Type B pancreatic cell (in vitro differentiated cells): ENCODE results near the gene LNX2. TPM values are rescaled to one million over a fixed set of nuclear protein-coding genes. Genes with fewer than 3 reads are reported as not detected.

Source experiments
- DNase-seq: peaks from one replicate; pipeline ENCODE4 v3.0.0; 2021; ENCODE audit warnings: mixed read lengths; ENCODE audit not compliant: unreplicated experiment; ENCODE audit errors: extremely low spot score
- H3K27ac Mint-ChIP-seq: 2 replicates; pipeline ENCODE4 v1.8.0; 2021; ENCODE audit warnings: mild to moderate bottlenecking, mixed read lengths
- H3K27me3 Mint-ChIP-seq: 2 replicates; pipeline ENCODE4 v1.8.0; 2021; ENCODE audit warnings: mixed read lengths
- H3K36me3 Mint-ChIP-seq: 2 replicates; pipeline ENCODE4 v1.8.0; 2021; ENCODE audit warnings: mixed read lengths
- H3K4me1 Mint-ChIP-seq: one replicate; pipeline ENCODE4 v1.8.0; 2021; ENCODE audit warnings: mixed read lengths; ENCODE audit not compliant: unreplicated experiment
- H3K4me3 Mint-ChIP-seq: 2 replicates; pipeline ENCODE4 v1.8.0; 2021; ENCODE audit warnings: mild to moderate bottlenecking, mixed read lengths
- H3K9me3 Mint-ChIP-seq: 2 replicates; pipeline ENCODE4 v1.8.0; 2021; ENCODE audit warnings: mixed read lengths
- CTCF ChIP-seq: fragments of 200-600 bp; sonication (generic); conservative IDR thresholded peaks from 2 replicates; pipeline ENCODE4 v1.5.0; 2021; ENCODE audit warnings: antibody characterized with exemption, mild to moderate bottlenecking
- total RNA-seq: library from RNA; stranded (reverse); gene quantifications from 2 replicates; pipeline ENCODE4 v1.2.1, GENCODE V29; 2021; ENCODE audit warnings: low replicate concordance

The LNX2 gene
- total RNA-seq, 1 donor from 2014 or later = 12.0 TPM

GRCh38 chr13:27627380-27627779, 7.1 kb upstream of the LNX2 start:
- H3K9me3 Mint-ChIP-seq = no peaks in the 10 kb centered on the region
- H3K36me3 Mint-ChIP-seq = peaks cover 57% of the 10 kb centered on the region
- no peaks in the 10 kb centered on the region for H3K27me3 Mint-ChIP-seq
- H3K4me3 Mint-ChIP-seq = no peak overlapping the region
- TF ChIP-seq CTCF = no peak
- H3K27ac Mint-ChIP-seq = no peak overlapping the region
- no peak for DNase-seq
- peaks cover 27% of the 10 kb centered on the region for H3K4me1 Mint-ChIP-seq

GRCh38 chr13:27625839-27626238, 5.5 kb upstream of the LNX2 start:
- TF ChIP-seq CTCF = no peak
- Mint-ChIP-seq H3K27me3 (no peaks in the 10 kb centered on the region), H3K9me3 (no peaks in the 10 kb centered on the region), H3K4me3 (no peak overlapping the region), H3K4me1 (peaks cover 27% of the 10 kb centered on the region), H3K27ac (no peak overlapping the region), H3K36me3 (peaks cover 50% of the 10 kb centered on the region)
- no peak for DNase-seq

- Mint-ChIP-seq H3K27ac (no peak overlapping the region), H3K4me3 (peak overlapping the region; percentile 65), H3K36me3 (peaks cover 48% of the 10 kb centered on the region), H3K27me3 (no peaks in the 10 kb centered on the region), H3K4me1 (peaks cover 32% of the 10 kb centered on the region), H3K9me3 (no peaks in the 10 kb centered on the region)
- DNase-seq = no peak
- no peak for TF ChIP-seq CTCF
Observed at GRCh38 chr13:27624071-27624470, 3.7 kb upstream of the LNX2 start.

GRCh38 chr13:27622881-27623280, 2.6 kb upstream of the LNX2 start:
- no peak for TF ChIP-seq CTCF
- peaks cover 42% of the 10 kb centered on the region for H3K36me3 Mint-ChIP-seq
- H3K27me3 Mint-ChIP-seq = no peaks in the 10 kb centered on the region
- peak overlapping the region; percentile 94 for H3K27ac Mint-ChIP-seq
- no peak for DNase-seq
- peak overlapping the region; percentile 97 for H3K4me3 Mint-ChIP-seq
- peaks cover 43% of the 10 kb centered on the region for H3K4me1 Mint-ChIP-seq
- no peaks in the 10 kb centered on the region for H3K9me3 Mint-ChIP-seq

- Mint-ChIP-seq H3K9me3 (no peaks in the 10 kb centered on the region), H3K36me3 (peaks cover 43% of the 10 kb centered on the region), H3K4me3 (peak overlapping the region; percentile 97), H3K27me3 (no peaks in the 10 kb centered on the region), H3K4me1 (peaks cover 41% of the 10 kb centered on the region), H3K27ac (peak overlapping the region; percentile 94)
- TF ChIP-seq CTCF = peak; percentile 70
- no peak for DNase-seq
Observed at GRCh38 chr13:27622102-27622820, 1.9 kb upstream of the LNX2 start.
